Measurements from ENCODE around the gene BCL2. TPM values are rescaled to one million over a fixed set of nuclear protein-coding genes. Genes with fewer than 3 reads are reported as not detected.

BCL2 gene
- total and polyA plus RNA-seq, 3 donors from 2014 or later = 6.3 to 20.8 (median 16.0) TPM

- intact Hi-C loops (cut with DNase I; ENCODE audit: low total_unique reads) = no loop called here
- 79 to 87% methylated on average over 16 of the region's 16 CpGs for WGBS, 2 donors
- no peak for DNase-seq
- no peak overlapping the region for H3K27ac ChIP-seq
- no peaks in the 10 kb centered on the region for H3K9me3 ChIP-seq
- TF ChIP-seq CTCF (IDR thresholded peaks at IDR 0.05) (no peak), POLR2A (IDR thresholded peaks at IDR 0.05) (no peak)
- H3K4me1 ChIP-seq = peaks cover 4% of the 10 kb centered on the region
- no peaks in the 10 kb centered on the region for H3K27me3 ChIP-seq
- H3K4me3 ChIP-seq = no peak overlapping the region
- H3K36me3 ChIP-seq (ENCODE audit: low read depth, missing control alignments) = no peaks in the 10 kb centered on the region
Measured at GRCh38 chr18:63098018-63098981, 221.3 kb downstream of the BCL2 start.

- DNase-seq = no peak
- intact Hi-C loops (cut with DNase I; ENCODE audit: low total_unique reads) = no loop called here
- no peak overlapping the region for H3K4me3 ChIP-seq
- no peaks in the 10 kb centered on the region for H3K9me3 ChIP-seq
- H3K27me3 ChIP-seq = no peaks in the 10 kb centered on the region
- TF ChIP-seq POLR2A (IDR thresholded peaks at IDR 0.05) (no peak), CTCF (IDR thresholded peaks at IDR 0.05) (no peak)
- H3K4me1 ChIP-seq = peaks cover 4% of the 10 kb centered on the region
- 63% methylated on average over 10 of the region's 10 CpGs for WGBS, 2 donors
- H3K36me3 ChIP-seq (ENCODE audit: low read depth, missing control alignments) = no peaks in the 10 kb centered on the region
- H3K27ac ChIP-seq = no peak overlapping the region
Measured at GRCh38 chr18:63097178-63097577, 222.4 kb downstream of the BCL2 start.

GRCh38 chr18:63096327-63096874, 223.2 kb downstream of the BCL2 start:
- H3K9me3 ChIP-seq = no peaks in the 10 kb centered on the region
- H3K36me3 ChIP-seq (ENCODE audit: low read depth, missing control alignments) = no peaks in the 10 kb centered on the region
- H3K4me3 ChIP-seq = no peak overlapping the region
- 83 to 85% methylated on average over 2 of the region's 2 CpGs for WGBS, 2 donors
- no peak for TF ChIP-seq POLR2A (IDR thresholded peaks at IDR 0.05)
- TF ChIP-seq CTCF (IDR thresholded peaks at IDR 0.05) = no peak
- H3K27me3 ChIP-seq = no peaks in the 10 kb centered on the region
- no peak for DNase-seq
- no peak overlapping the region for H3K27ac ChIP-seq
- intact Hi-C loops (cut with DNase I; ENCODE audit: low total_unique reads) = no loop called here
- H3K4me1 ChIP-seq = no peaks in the 10 kb centered on the region

GRCh38 chr18:63095768-63096167, 223.8 kb downstream of the BCL2 start:
- Histone ChIP-seq H3K36me3 (ENCODE audit: low read depth, missing control alignments) (no peaks in the 10 kb centered on the region), H3K27me3 (no peaks in the 10 kb centered on the region), H3K9me3 (no peaks in the 10 kb centered on the region), H3K4me1 (no peaks in the 10 kb centered on the region), H3K27ac (no peak overlapping the region), H3K4me3 (no peak overlapping the region)
- TF ChIP-seq CTCF (IDR thresholded peaks at IDR 0.05) (no peak), POLR2A (IDR thresholded peaks at IDR 0.05) (no peak)
- intact Hi-C loops (cut with DNase I; ENCODE audit: low total_unique reads) = no loop called here
- 48 to 57% methylated on average over 6 of the region's 6 CpGs for WGBS, 2 donors
- no peak for DNase-seq
